HepG2 (cell line): Measurements from ENCODE around the gene BCAR3. TPM values are rescaled to one million over a fixed set of nuclear protein-coding genes. Genes with fewer than 3 reads are reported as not detected.

Experiments used
- ATAC-seq: fragments of 200-7000 bp; cut with Tn5 transposase; 3 replicates; pipeline ENCODE4 v1.9.1; 2020; ENCODE audit warnings: mild to moderate bottlenecking, moderate library complexity
- BruUV-seq: library from RNA; stranded (reverse); fragments of 400-500 nt; replicated peaks from 2 replicates; lab custom pipeline; 2021; lab: Mats Ljungman, UMichigan
- CTCF ChIA-PET: fragments of 300-600 bp; formaldehyde crosslinking; extraction: SDS; loops from one replicate; lab custom pipeline; 2021; ENCODE audit warnings: low total read pairs, inconsistent platforms, low intra/inter-chr PET ratio; lab: Yijun Ruan, JAX
- POLR2A ChIA-PET: fragments of 350-600 bp; sonication (Branson Sonifier 250); formaldehyde crosslinking; loops from one replicate; lab custom pipeline; 2020; ENCODE audit warnings: antibody characterized with exemption, inconsistent platforms; lab: Yijun Ruan, JAX
- DNase-seq: peaks from one replicate; pipeline ENCODE4 v3.0.0-alpha.2; 2015; ENCODE audit warnings: low spot score
- FAIRE-seq: peaks from 3 replicates; lab custom pipeline; 2011; peaks lifted over from hg19 to GRCh38; lab: Jason Lieb, UNC
- H2AFZ ChIP-seq: one replicate; pipeline ENCODE4 v1.6.1; 2011; ENCODE audit warnings: low read length, inconsistent platforms
- H3K27ac ChIP-seq: fragments of 300-600 bp; 3 replicates; pipeline ENCODE4 v1.8.0; 2011; ENCODE audit warnings: mixed run types, mild to moderate bottlenecking, mixed read lengths, low read length, inconsistent platforms; ENCODE audit not compliant: insufficient read depth; ENCODE audit errors: extremely low read length
- H3K27me3 ChIP-seq, 2 experiments: fragments of 200-600 bp in 1 of 2; 2 replicates in 1 of 2; 3 replicates in 1 of 2; pipeline versions ENCODE4 v1.6.0 to v1.8.0; 2011; ENCODE audit warnings: low read length in 2 of 2, mild to moderate bottlenecking in 2 of 2, moderate library complexity in 2 of 2, inconsistent platforms in 1 of 2; ENCODE audit not compliant: insufficient read depth in 2 of 2, control insufficient read depth in 1 of 2
- H3K36me3 ChIP-seq, 2 experiments: fragments of 200-600 bp in 1 of 2; replicated peaks in 1 of 2; 2 replicates in 1 of 2; 3 replicates in 1 of 2; pipeline versions ENCODE4 v1.5.1 to v1.8.0; 2011; ENCODE audit warnings: low read length in 2 of 2, inconsistent platforms in 1 of 2; ENCODE audit not compliant: insufficient read depth in 2 of 2, control insufficient read depth in 1 of 2
- H3K4me1 ChIP-seq: 2 replicates; pipeline ENCODE4 v1.5.1; 2012; ENCODE audit warnings: low read length, inconsistent platforms; ENCODE audit not compliant: insufficient read depth
- H3K4me2 ChIP-seq: 2 replicates; pipeline ENCODE4 v1.6.0; 2011; ENCODE audit warnings: low read depth, low read length, inconsistent platforms
- H3K4me3 ChIP-seq, 3 experiments: fragments of 200-600 bp in 1 of 3; sonication (generic), shearing (Covaris generic) in 1 of 3; replicated peaks in 1 of 3; 2 replicates each; pipeline ENCODE4 v1.5.1; 2011 to 2016; ENCODE audit warnings: low read length in 3 of 3, inconsistent platforms in 2 of 3, low read depth in 2 of 3, mild to moderate bottlenecking in 2 of 3, control low read depth in 1 of 3, mixed read lengths in 1 of 3; ENCODE audit not compliant: insufficient read depth in 1 of 3
- H3K79me2 ChIP-seq: one replicate; pipeline ENCODE4 v1.6.1; 2011; ENCODE audit warnings: low read length, inconsistent platforms; ENCODE audit not compliant: insufficient read depth
- H3K9ac ChIP-seq: 2 replicates; pipeline ENCODE4 v1.6.0; 2011; ENCODE audit warnings: mild to moderate bottlenecking, low read depth, low read length, inconsistent platforms; ENCODE audit not compliant: insufficient read depth
- H3K9me3 ChIP-seq: 2 replicates; pipeline ENCODE4 v1.5.1; 2012; ENCODE audit warnings: mild to moderate bottlenecking, low read length
- H4K20me1 ChIP-seq: 2 replicates; pipeline ENCODE4 v1.6.0; 2011; ENCODE audit warnings: inconsistent platforms, mild to moderate bottlenecking, low read length, moderate library complexity; ENCODE audit not compliant: insufficient read depth
- NR2F6 ChIP-seq, 2 experiments: IDR thresholded peaks; 2 replicates each; pipeline ENCODE4 v1.6.1; 2016; ENCODE audit warnings: antibody characterized with exemption in 1 of 2, mild to moderate bottlenecking in 1 of 2
- STAG1 ChIP-seq: sonication (generic); formaldehyde crosslinking; IDR thresholded peaks from 2 replicates; pipeline ENCODE4 v1.4.0; 2020; ENCODE audit warnings: missing genetic modification reagents
- ZKSCAN1 ChIP-seq: fragments of 150-350 bp; IDR thresholded peaks from 2 replicates; pipeline ENCODE4 v1.6.1; 2014; ENCODE audit warnings: low read length
- ZNF12 ChIP-seq: sonication (generic); formaldehyde crosslinking; IDR thresholded peaks from 2 replicates; pipeline ENCODE4 v1.5.0; 2020; ENCODE audit warnings: missing genetic modification reagents
- ZNF121 ChIP-seq: sonication (generic); formaldehyde crosslinking; IDR thresholded peaks from 2 replicates; pipeline ENCODE4 v1.5.0; 2020; ENCODE audit warnings: mild to moderate bottlenecking, missing genetic modification reagents
- ZNF317 ChIP-seq: sonication (generic); formaldehyde crosslinking; IDR thresholded peaks from 2 replicates; pipeline ENCODE4 v1.5.0; 2020; ENCODE audit warnings: mild to moderate bottlenecking, missing genetic modification reagents
- ZNF558 ChIP-seq: sonication (generic); formaldehyde crosslinking; IDR thresholded peaks from 2 replicates; pipeline ENCODE4 v1.9.0; 2022; ENCODE audit warnings: mild to moderate bottlenecking, missing genetic modification reagents, borderline replicate concordance
- ZNF607 ChIP-seq: sonication (generic); formaldehyde crosslinking; IDR thresholded peaks from 2 replicates; pipeline ENCODE4 v1.5.1; 2020; ENCODE audit warnings: missing genetic modification reagents, mild to moderate bottlenecking, borderline replicate concordance
- WGBS: methylation state at CpG from one replicate; pipeline ENCODE4 v1.1.6; 2017; ENCODE audit warnings: low lambda C conversion rate; 5-methylcytosine and 5-hydroxymethylcytosine counted together
- in situ Hi-C: cut with HindIII; loops from 2 replicates; pipeline ENCODE4 v1.10.0; 2017; ENCODE audit warnings: low pct_unique_long_range_greater_than_20kb; ENCODE audit not compliant: extremely low pct_ligation_motif_present
- intact Hi-C: fragments of 100-400 bp; cut with micrococcal nuclease; formaldehyde crosslinking; loops from one replicate; pipeline ENCODE4 v1.10.0; 2022; ENCODE audit not compliant: unreplicated experiment
- polyA plus RNA-seq, 8 experiments: library from polyadenylated mRNA; depleted of rRNA in 3 of 8; stranded (reverse) in 7 of 8; unstranded in 1 of 8; fragments of >200 nt; fragmentation: Illumina TruSeq in 4 of 8; extraction: Trizol in 4 of 8; gene quantifications; 2 replicates each; pipeline versions ENCODE4 v1.2.1 to v1.2.3, GENCODE V29; 2011 to 2016; ENCODE audit warnings: low read depth in 4 of 8, missing spikeins in 1 of 8, mixed read lengths in 1 of 8; ENCODE audit not compliant: insufficient read depth in 1 of 8
- total RNA-seq, 5 experiments: library from RNA; depleted of rRNA; stranded (reverse); fragments of >200 nt; fragmentation: Illumina TruSeq; extraction: Trizol; gene quantifications; 2 replicates each; pipeline ENCODE4 v1.2.3, GENCODE V29; 2016; ENCODE audit warnings: low read depth in 1 of 5
- TF ChIP-seq, protein P1 (sequence below): sonication (generic); formaldehyde crosslinking; IDR thresholded peaks from 2 replicates; pipeline ENCODE4 v1.9.0; 2022; ENCODE audit warnings: low read depth, missing genetic modification reagents
- TF ChIP-seq, protein P2 (sequence below): sonication (generic); formaldehyde crosslinking; IDR thresholded peaks from 2 replicates; pipeline ENCODE4 v1.5.0; 2020; ENCODE audit warnings: mild to moderate bottlenecking, missing genetic modification reagents, moderate library complexity
- TF ChIP-seq, protein P3 (sequence below): sonication (generic); formaldehyde crosslinking; IDR thresholded peaks from 2 replicates; pipeline ENCODE4 v1.5.1; 2020; ENCODE audit warnings: mild to moderate bottlenecking, missing genetic modification reagents, moderate library complexity
- TF ChIP-seq, protein P4 (sequence below): sonication (generic); formaldehyde crosslinking; IDR thresholded peaks from 2 replicates; pipeline ENCODE4 v1.5.1; 2020; ENCODE audit warnings: mild to moderate bottlenecking, missing genetic modification reagents

BCAR3 gene
- total and polyA plus RNA-seq, 2 of the 13 experiments (the other 11 are each of a cell fraction or from before 2014, with no cell fraction given) = 3.6 to 4.8 TPM

DNA sequence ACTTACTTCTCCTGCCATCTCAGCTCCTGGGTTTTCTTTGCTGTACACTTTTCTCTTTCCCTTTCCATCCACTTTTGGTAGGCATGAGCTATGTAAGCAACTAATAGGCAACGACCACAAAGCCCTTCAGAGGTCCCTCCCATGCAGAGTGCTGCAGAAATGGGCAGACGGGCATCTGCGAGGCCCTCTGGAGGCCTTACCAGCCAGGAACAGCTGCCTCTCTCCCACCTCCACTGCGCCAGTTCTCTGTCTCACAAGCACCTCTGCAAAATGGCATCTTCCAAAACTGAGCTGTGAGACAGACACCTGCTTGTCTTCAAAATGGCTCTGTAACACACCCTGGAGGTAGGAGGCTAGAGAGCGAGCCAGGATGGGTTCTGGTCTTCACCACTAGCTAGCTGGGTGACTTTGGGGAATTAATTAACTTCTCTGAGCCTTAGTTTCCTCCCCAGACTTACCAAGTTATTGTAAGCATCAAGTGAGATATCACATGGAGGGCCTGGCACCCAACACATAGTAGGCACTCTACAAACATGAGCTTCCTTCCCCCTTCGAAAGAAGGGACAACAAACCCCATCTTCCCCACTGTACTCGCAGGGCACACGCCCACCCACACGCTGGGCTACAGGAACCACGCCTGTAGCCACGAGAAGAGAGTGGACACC is 62.0 kb downstream of the BCAR3 start:
- intact Hi-C loops (loop anchor here (2.0 to 5.0 kb wide), 3 partner anchors 173 to 272 kb away; partner anchors contain the start of gene DR1), in situ Hi-C loops (loop anchor here (5.0 kb wide), 1 partner anchor 172 kb away; the partner anchor contains the start of gene FNBP1L)
- Histone ChIP-seq H3K27me3 (no peaks in the 10 kb centered on the region), H3K4me1 (peaks cover 100% of the 10 kb centered on the region), H3K9ac (no peak overlapping the region), H3K9me3 (no peaks in the 10 kb centered on the region), H3K79me2 (peaks cover 10% of the 10 kb centered on the region), H4K20me1 (no peaks in the 10 kb centered on the region), H3K4me2 (no peak overlapping the region), H2AFZ (no peak overlapping the region), H3K36me3 (no peaks in the 10 kb centered on the region; a peak in 1 of 5 replicates), H3K4me3 (no peak overlapping the region), H3K27ac (peak overlapping the region; percentile 44)
- WGBS = 97% methylated on average over 11 of the region's 11 CpGs
- no peak for FAIRE-seq
- no TSS peak for BruUV-seq
- ChIA-PET POLR2A (interaction anchor here (0.7 to 9.3 kb wide), 9 partner anchors 10 to 1775 kb away, joined by 3 to 214 read pairs (median 12); partner anchors contain the start of gene RPL5), CTCF (no interaction called here)
- no peak for ATAC-seq
- no peak for DNase-seq
- TF ChIP-seq ZNF558 (no peak), STAG1 (peak; percentile 17; the same call in 1 of the 2 replicates), ZNF317 (CRISPR knock-in tag) (0 out of 2 replicates have a peak, but pooled peaks have one; percentile 11), ZNF607 (CRISPR knock-in tag) (no peak), NR2F6 (IDR thresholded peaks at IDR 0.05) (no peak), NR2F6 (CRISPR knock-in tag; IDR thresholded peaks at IDR 0.05) (no peak), ZNF121 (no peak), ZKSCAN1 (peak; percentile 70; the same call in 1 of the 2 replicates), ZNF12 (CRISPR knock-in tag) (peak; percentile 81)
- TF ChIP-seq, protein P1, sequence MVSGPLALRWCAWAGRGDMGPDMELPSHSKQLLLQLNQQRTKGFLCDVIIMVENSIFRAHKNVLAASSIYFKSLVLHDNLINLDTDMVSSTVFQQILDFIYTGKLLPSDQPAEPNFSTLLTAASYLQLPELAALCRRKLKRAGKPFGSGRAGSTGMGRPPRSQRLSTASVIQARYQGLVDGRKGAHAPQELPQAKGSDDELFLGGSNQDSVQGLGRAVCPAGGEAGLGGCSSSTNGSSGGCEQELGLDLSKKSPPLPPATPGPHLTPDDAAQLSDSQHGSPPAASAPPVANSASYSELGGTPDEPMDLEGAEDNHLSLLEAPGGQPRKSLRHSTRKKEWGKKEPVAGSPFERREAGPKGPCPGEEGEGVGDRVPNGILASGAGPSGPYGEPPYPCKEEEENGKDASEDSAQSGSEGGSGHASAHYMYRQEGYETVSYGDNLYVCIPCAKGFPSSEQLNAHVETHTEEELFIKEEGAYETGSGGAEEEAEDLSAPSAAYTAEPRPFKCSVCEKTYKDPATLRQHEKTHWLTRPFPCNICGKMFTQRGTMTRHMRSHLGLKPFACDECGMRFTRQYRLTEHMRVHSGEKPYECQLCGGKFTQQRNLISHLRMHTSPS (CRISPR knock-in tag) = 0 out of 2 replicates have a peak, but pooled peaks have one; percentile 32
- TF ChIP-seq, protein P2, sequence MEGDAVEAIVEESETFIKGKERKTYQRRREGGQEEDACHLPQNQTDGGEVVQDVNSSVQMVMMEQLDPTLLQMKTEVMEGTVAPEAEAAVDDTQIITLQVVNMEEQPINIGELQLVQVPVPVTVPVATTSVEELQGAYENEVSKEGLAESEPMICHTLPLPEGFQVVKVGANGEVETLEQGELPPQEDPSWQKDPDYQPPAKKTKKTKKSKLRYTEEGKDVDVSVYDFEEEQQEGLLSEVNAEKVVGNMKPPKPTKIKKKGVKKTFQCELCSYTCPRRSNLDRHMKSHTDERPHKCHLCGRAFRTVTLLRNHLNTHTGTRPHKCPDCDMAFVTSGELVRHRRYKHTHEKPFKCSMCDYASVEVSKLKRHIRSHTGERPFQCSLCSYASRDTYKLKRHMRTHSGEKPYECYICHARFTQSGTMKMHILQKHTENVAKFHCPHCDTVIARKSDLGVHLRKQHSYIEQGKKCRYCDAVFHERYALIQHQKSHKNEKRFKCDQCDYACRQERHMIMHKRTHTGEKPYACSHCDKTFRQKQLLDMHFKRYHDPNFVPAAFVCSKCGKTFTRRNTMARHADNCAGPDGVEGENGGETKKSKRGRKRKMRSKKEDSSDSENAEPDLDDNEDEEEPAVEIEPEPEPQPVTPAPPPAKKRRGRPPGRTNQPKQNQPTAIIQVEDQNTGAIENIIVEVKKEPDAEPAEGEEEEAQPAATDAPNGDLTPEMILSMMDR (CRISPR knock-in tag) = peak; percentile 41
- TF ChIP-seq, protein P3, sequence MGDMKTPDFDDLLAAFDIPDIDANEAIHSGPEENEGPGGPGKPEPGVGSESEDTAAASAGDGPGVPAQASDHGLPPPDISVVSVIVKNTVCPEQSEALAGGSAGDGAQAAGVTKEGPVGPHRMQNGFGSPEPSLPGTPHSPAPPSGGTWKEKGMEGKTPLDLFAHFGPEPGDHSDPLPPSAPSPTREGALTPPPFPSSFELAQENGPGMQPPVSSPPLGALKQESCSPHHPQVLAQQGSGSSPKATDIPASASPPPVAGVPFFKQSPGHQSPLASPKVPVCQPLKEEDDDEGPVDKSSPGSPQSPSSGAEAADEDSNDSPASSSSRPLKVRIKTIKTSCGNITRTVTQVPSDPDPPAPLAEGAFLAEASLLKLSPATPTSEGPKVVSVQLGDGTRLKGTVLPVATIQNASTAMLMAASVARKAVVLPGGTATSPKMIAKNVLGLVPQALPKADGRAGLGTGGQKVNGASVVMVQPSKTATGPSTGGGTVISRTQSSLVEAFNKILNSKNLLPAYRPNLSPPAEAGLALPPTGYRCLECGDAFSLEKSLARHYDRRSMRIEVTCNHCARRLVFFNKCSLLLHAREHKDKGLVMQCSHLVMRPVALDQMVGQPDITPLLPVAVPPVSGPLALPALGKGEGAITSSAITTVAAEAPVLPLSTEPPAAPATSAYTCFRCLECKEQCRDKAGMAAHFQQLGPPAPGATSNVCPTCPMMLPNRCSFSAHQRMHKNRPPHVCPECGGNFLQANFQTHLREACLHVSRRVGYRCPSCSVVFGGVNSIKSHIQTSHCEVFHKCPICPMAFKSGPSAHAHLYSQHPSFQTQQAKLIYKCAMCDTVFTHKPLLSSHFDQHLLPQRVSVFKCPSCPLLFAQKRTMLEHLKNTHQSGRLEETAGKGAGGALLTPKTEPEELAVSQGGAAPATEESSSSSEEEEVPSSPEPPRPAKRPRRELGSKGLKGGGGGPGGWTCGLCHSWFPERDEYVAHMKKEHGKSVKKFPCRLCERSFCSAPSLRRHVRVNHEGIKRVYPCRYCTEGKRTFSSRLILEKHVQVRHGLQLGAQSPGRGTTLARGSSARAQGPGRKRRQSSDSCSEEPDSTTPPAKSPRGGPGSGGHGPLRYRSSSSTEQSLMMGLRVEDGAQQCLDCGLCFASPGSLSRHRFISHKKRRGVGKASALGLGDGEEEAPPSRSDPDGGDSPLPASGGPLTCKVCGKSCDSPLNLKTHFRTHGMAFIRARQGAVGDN (CRISPR knock-in tag) = peak; percentile 51
- TF ChIP-seq, protein P4, sequence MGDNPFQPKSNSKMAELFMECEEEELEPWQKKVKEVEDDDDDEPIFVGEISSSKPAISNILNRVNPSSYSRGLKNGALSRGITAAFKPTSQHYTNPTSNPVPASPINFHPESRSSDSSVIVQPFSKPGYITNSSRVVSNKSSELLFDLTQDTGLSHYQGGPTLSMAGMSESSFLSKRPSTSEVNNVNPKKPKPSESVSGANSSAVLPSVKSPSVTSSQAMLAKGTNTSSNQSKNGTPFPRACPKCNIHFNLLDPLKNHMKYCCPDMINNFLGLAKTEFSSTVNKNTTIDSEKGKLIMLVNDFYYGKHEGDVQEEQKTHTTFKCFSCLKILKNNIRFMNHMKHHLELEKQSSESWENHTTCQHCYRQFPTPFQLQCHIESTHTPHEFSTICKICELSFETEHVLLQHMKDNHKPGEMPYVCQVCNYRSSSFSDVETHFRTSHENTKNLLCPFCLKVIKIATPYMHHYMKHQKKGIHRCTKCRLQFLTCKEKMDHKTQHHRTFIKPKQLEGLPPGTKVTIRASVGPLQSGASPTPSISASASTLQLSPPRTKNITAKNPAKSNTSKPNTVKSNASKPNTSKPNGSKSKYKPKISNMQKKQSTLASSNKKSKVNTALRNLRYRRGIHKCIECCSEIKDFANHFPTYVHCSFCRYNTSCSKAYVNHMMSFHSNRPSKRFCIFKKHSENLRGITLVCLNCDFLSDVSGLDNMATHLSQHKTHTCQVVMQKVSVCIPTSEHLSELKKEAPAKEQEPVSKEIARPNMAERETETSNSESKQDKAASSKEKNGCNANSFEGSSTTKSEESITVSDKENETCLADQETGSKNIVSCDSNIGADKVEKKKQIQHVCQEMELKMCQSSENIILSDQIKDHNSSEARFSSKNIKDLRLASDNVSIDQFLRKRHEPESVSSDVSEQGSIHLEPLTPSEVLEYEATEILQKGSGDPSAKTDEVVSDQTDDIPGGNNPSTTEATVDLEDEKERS (CRISPR knock-in tag) = no peak
